K562 (cell line): Measurements from ENCODE around the gene VGF. TPM values are rescaled to one million over a fixed set of nuclear protein-coding genes. Genes with fewer than 3 reads are reported as not detected.
A peak's percentile ranks its signal among the peaks of the same experiment; 100 is the strongest.

Experiments
- MGA ChIP-seq: fragments of 450-650 bp; IDR thresholded peaks from 2 replicates; pipeline ENCODE4 v1.6.1; 2016; ENCODE audit warnings: mild to moderate bottlenecking, moderate library complexity
- SNAPC5 ChIP-seq: fragments of 250-450 bp; sonication (Bioruptor Pico); IDR thresholded peaks from 2 replicates; pipeline ENCODE4 v1.8.0; 2021; ENCODE audit warnings: moderate library complexity, mild to moderate bottlenecking, inconsistent platforms
- YBX1 ChIP-seq: fragments of 450-650 bp; IDR thresholded peaks from 2 replicates; pipeline ENCODE4 v1.7.1; 2016; ENCODE audit warnings: mild to moderate bottlenecking
- ZBTB40 ChIP-seq, 2 experiments: fragments of 450-650 bp in 1 of 2; sonication (generic) in 1 of 2; formaldehyde crosslinking in 1 of 2; IDR thresholded peaks; 2 replicates each; pipeline versions ENCODE4 v1.7.1 to v1.9.0; 2016 to 2022; ENCODE audit warnings: inconsistent platforms in 1 of 2, mild to moderate bottlenecking in 1 of 2, missing genetic modification reagents in 1 of 2
- ZBTB7A ChIP-seq: IDR thresholded peaks from 2 replicates; pipeline ENCODE4 v1.6.1; 2011; ENCODE audit warnings: low read depth, mild to moderate bottlenecking, low read length, moderate library complexity, borderline replicate concordance; ENCODE audit not compliant: control insufficient read depth
- polyA plus RNA-seq, 8 experiments: library from polyadenylated mRNA; depleted of rRNA in 4 of 8; stranded (reverse) in 5 of 8; unstranded in 3 of 8; fragments of >200 nt; fragmentation: Nextera tagmentation in 2 of 8; fragmentation: Illumina TruSeq in 1 of 8; extraction: Ambion mirVana in 2 of 8; extraction: Trizol in 1 of 8; gene quantifications; 2 replicates each; pipeline versions ENCODE4 v1.2.1 to v1.2.3, GENCODE V29; 2011 to 2014; ENCODE audit warnings: inconsistent platforms in 1 of 8, missing spikeins in 1 of 8
- total RNA-seq, 7 experiments: library from RNA; depleted of rRNA in 6 of 7; stranded (reverse); fragments of >200 nt in 6 of 7; fragmentation: Illumina TruSeq in 2 of 7; extraction: Trizol in 2 of 7; gene quantifications; 2 replicates each; pipeline versions ENCODE4 v1.2.1 to v1.2.3, GENCODE V29; 2011 to 2021; ENCODE audit warnings: low replicate concordance in 1 of 7

VGF gene
- total and polyA plus RNA-seq, 9 of the 15 experiments (the other 6 are each of a cell fraction or from before 2014, with no cell fraction given): 0.03 to 5.7 (median 0.34) TPM

DNA sequence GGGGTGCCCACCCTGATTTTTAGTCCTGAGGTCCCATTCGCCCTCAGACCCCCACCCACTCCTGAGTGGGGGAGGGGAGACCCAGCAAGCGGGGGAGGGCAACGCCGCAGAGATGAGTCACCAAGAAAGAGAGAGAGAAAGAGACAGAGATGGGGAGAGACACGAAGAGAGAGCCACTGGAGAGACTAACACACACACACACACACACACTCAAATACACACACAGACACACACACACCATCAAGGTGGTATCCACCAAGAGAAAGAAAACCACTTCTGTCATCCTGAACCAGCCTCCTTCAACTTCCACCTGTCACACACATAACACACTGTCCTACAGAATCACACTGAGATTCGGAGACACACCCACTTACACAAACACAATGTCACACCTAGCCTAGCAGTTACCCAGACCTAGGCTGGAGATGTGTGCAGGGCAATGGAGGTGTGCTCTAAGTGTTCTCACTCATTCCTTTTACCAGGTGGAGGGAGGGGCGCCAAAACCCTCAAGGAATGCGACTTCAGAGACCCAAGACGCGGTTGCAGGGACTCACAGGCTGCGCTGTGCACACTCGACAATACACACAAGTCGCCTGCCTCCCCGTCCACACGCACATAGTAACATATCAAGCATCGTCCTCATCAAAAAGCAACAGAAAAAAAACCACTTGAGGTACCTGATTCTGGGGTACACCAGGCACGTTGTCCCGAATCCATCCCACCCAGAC lies 3.9 kb upstream of the VGF start (continued):
- TF ChIP-seq MGA (no peak), YBX1 (0 out of 2 replicates have a peak, but pooled peaks have one; percentile 65), SNAPC5 (CRISPR knock-in tag) (no peak), ZBTB7A (peak; percentile 65), ZBTB40 (IDR thresholded peaks at IDR 0.05) (peak; percentile 32; the same call in 1 of the 2 replicates), ZBTB40 (CRISPR knock-in tag; IDR thresholded peaks at IDR 0.05) (no peak)
